ENCODE measurements around the gene PPM1H. TPM values are rescaled to one million over a fixed set of nuclear protein-coding genes. Genes with fewer than 3 reads are reported as not detected.

The PPM1H gene
- total and polyA plus RNA-seq, 2 of the 8 experiments (the other 6 are each of a cell fraction or from before 2014, with no cell fraction given): 16.4 to 36.1 TPM

GRCh38 chr12:62931477-62931876 is 3.5 kb downstream of the PPM1H start (continued):
- no peak for TF ChIP-seq SIX5 (IDR thresholded peaks at IDR 0.05; ENCODE audit: low read depth, low read length)
